ENCODE measurements around the gene FAM107B. TPM values are rescaled to one million over a fixed set of nuclear protein-coding genes. Genes with fewer than 3 reads are reported as not detected.

FAM107B gene
- total RNA-seq, 1 experiment from 2014 or later = 144 TPM

DNA sequence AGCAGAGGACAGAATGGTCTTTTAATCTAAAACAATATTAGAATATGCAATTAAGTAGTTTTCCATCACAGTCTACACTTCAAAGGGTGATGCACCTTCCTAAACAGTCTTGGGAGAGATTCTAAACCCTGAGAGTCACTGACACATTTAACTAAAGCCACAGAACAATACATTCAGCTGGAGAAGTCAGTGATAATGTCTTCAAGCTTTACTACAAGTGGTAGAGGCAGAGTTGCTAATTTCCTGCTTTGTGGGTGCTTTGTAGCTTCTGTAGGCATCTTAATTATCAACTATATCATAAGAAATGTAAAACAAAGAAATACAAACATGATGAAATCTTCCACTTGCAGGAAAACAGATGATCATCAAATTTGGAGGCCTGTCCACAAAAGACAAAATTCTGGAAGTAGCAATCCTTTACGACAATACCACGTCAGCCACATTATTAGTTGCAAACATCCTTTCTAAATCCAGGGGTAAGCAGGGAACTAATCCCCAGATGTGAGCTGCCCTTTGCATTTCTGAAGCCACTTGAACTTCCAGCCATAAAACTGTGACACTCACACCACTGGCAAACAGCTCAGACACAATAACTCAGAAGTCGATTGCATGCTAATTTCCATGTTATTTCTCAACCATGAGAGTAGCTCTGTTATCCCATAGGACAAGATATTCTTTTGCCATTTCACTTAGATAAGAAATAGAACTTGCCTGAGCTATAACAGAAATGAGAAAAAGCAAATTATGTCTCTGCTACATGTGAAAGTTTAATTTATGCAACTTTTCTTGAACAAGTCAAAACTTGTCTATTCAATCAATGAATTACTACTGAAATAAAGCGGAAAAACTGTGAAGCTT is 212.2 kb downstream of the FAM107B start:
- no peak overlapping the region for H3K4me2 ChIP-seq
- peaks cover 54% of the 10 kb centered on the region for H3K4me1 ChIP-seq (replicated peaks; ENCODE audit: insufficient read depth)
- intact Hi-C loops (cut with micrococcal nuclease; ENCODE audit: unreplicated experiment) = no loop called here
- H3F3A ChIP-seq (ENCODE audit: insufficient read depth, low read depth) = peaks cover 48% of the 10 kb centered on the region
- TF ChIP-seq EZH2 (IDR thresholded peaks at IDR 0.05; ENCODE audit: low read depth) = no peak
- TF ChIP-seq, protein P1, sequence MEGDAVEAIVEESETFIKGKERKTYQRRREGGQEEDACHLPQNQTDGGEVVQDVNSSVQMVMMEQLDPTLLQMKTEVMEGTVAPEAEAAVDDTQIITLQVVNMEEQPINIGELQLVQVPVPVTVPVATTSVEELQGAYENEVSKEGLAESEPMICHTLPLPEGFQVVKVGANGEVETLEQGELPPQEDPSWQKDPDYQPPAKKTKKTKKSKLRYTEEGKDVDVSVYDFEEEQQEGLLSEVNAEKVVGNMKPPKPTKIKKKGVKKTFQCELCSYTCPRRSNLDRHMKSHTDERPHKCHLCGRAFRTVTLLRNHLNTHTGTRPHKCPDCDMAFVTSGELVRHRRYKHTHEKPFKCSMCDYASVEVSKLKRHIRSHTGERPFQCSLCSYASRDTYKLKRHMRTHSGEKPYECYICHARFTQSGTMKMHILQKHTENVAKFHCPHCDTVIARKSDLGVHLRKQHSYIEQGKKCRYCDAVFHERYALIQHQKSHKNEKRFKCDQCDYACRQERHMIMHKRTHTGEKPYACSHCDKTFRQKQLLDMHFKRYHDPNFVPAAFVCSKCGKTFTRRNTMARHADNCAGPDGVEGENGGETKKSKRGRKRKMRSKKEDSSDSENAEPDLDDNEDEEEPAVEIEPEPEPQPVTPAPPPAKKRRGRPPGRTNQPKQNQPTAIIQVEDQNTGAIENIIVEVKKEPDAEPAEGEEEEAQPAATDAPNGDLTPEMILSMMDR (conservative IDR thresholded peaks at IDR 0.05) = no peak
- H3K9me3 ChIP-seq (ENCODE audit: insufficient read depth, low read depth) = no peaks in the 10 kb centered on the region
- peaks cover 38% of the 10 kb centered on the region; the same call in 1 of the 2 replicates for H4K20me1 ChIP-seq (ENCODE audit: insufficient read depth)
- BruUV-seq (replicated peaks) = no TSS peak
- no peak overlapping the region for H3K4me3 ChIP-seq
- ChIA-PET POLR2A (ENCODE audit: unreplicated experiment) (interaction anchor here (0.5 kb wide), 1 partner anchor 203 kb away, joined by 3 read pairs; no protein-coding TSS in a partner anchor), CTCF (no interaction called here)
- no peak for DNase-seq
- H3K9me2 ChIP-seq (ENCODE audit: insufficient read depth) = no peaks in the 10 kb centered on the region
- peak overlapping the region; percentile 71; the same call in 1 of the 2 replicates for H3K27ac ChIP-seq
- H3K79me2 ChIP-seq (ENCODE audit: low read depth) = peaks cover 98% of the 10 kb centered on the region
- H3K36me3 ChIP-seq (ENCODE audit: low read depth) = peaks cover 22% of the 10 kb centered on the region
- H3K27me3 ChIP-seq (ENCODE audit: insufficient read depth, low read depth) = no peaks in the 10 kb centered on the region
- no peak overlapping the region for H2AFZ ChIP-seq

DNA sequence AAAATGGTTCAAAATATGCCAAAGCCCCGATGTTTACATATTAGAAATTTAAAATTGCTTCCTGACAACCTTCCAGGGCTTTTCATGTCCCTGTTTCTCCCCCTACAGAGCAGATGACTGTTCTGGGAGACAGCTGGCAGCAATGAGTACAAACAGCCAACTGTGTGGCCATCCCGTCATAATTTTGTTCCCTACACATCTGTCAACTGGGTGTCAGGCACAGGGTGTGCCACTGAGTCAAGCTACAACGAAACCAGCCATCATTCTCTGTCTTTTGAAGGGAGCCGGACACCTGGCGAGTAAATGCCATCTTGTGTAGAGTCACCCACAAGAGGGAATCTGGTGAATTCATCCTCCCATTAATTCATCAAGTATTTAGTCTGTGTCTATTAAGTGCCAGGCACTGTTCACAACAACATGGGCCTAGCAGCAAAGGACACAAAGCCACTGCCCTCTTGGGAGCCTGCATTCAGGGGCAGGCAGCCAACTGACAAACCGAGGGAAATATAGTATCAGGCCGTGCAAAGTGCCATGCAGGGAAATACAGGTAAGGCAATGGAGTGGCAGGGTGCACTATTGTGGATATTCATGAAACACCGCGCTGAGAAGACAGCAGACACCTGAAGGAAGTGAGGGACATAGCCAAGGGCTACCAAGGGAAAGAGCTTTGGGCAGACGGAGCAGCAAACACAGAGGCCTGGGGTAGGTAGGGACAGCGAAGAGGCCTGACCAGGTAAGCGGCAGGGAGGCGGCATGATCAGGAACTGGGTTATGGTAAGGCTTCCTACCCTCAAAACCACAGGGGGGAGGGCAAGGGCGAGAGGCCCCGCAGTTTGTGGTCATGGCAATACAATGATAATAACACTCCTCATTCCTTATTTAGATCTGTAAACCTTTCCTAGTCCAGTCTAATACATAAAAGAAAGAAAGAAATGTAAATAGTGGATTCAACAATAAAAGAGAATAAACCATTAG is 213.6 kb downstream of the FAM107B start:
- POLR2A ChIA-PET (ENCODE audit: unreplicated experiment) = interaction anchor here (0.6 kb wide), 1 partner anchor 277 kb away, joined by 3 read pairs; the partner anchor contains the start of gene CDNF
- intact Hi-C loops (cut with micrococcal nuclease; ENCODE audit: unreplicated experiment) = no loop called here
- H3K9me3 ChIP-seq (ENCODE audit: insufficient read depth, low read depth) = no peaks in the 10 kb centered on the region
- H3K79me2 ChIP-seq (ENCODE audit: low read depth) = peaks cover 99% of the 10 kb centered on the region
- no peaks in the 10 kb centered on the region for H3K9me2 ChIP-seq (ENCODE audit: insufficient read depth)
- H3K27ac ChIP-seq = peak overlapping the region; percentile 71
- H3F3A ChIP-seq (ENCODE audit: insufficient read depth, low read depth) = peaks cover 58% of the 10 kb centered on the region
- DNase-seq = peak in 1 of 2 experiments; percentile 38
- peaks cover 19% of the 10 kb centered on the region for H3K36me3 ChIP-seq (ENCODE audit: low read depth)
- H3K4me2 ChIP-seq = peak overlapping the region; percentile 44
- no peak overlapping the region for H3K4me3 ChIP-seq
- H2AFZ ChIP-seq = no peak overlapping the region
- no TSS peak for BruUV-seq (replicated peaks)
- CTCF ChIA-PET = interaction anchor here (0.7 kb wide), 1 partner anchor 30 kb away, joined by 4 read pairs; no protein-coding TSS in a partner anchor
- H3K27me3 ChIP-seq (ENCODE audit: insufficient read depth, low read depth) = no peaks in the 10 kb centered on the region
- TF ChIP-seq, protein P1 (conservative IDR thresholded peaks at IDR 0.05) = no peak
- TF ChIP-seq EZH2 (IDR thresholded peaks at IDR 0.05; ENCODE audit: low read depth) = no peak
- peaks cover 68% of the 10 kb centered on the region for H3K4me1 ChIP-seq (replicated peaks; ENCODE audit: insufficient read depth)
- H4K20me1 ChIP-seq (ENCODE audit: insufficient read depth) = peaks cover 39% of the 10 kb centered on the region

DNA sequence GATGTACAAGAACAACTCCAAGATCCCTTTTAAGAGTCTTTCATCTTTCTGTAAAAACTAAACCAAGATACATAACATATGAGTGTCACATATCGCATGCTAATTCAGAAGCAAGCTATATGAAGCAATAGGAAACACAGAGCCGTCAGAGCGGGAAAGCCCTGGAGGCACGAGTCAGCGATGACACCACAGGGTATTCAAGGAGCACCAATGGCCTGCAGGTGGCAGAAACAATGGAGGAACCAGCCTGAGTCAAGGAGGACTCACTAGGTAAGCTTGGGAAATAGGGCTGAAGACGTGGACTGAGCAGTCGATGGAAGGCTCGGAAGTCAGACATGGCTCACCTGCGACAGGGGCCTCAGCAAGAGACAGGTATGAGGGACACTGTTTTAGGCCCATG is 214.4 kb downstream of the FAM107B start:
- H4K20me1 ChIP-seq (ENCODE audit: insufficient read depth) = peaks cover 37% of the 10 kb centered on the region
- no peak for TF ChIP-seq EZH2 (IDR thresholded peaks at IDR 0.05; ENCODE audit: low read depth)
- TF ChIP-seq, protein P1 (conservative IDR thresholded peaks at IDR 0.05) = peak; percentile 42; the same call in 1 of the 2 replicates
- H3F3A ChIP-seq (ENCODE audit: insufficient read depth, low read depth) = peaks cover 67% of the 10 kb centered on the region
- H3K9me2 ChIP-seq (ENCODE audit: insufficient read depth) = no peaks in the 10 kb centered on the region
- H3K9me3 ChIP-seq (ENCODE audit: insufficient read depth, low read depth) = no peaks in the 10 kb centered on the region
- peak overlapping the region; percentile 44 for H3K4me2 ChIP-seq
- ChIA-PET CTCF (interaction anchor here (0.7 to 0.8 kb wide), 2 partner anchors 18 to 31 kb away, joined by 4 to 5 read pairs; no protein-coding TSS in a partner anchor), POLR2A (ENCODE audit: unreplicated experiment) (interaction anchor here (0.6 kb wide), 2 partner anchors 15 to 278 kb away, joined by 3 to 7 read pairs; partner anchors contain the start of gene CDNF)
- H3K27me3 ChIP-seq (ENCODE audit: insufficient read depth, low read depth) = no peaks in the 10 kb centered on the region
- intact Hi-C loops (cut with micrococcal nuclease; ENCODE audit: unreplicated experiment) = no loop called here
- H3K36me3 ChIP-seq (ENCODE audit: low read depth) = peaks cover 18% of the 10 kb centered on the region
- H3K4me1 ChIP-seq (replicated peaks; ENCODE audit: insufficient read depth) = peaks cover 76% of the 10 kb centered on the region
- peak; percentile 84 to 91 for DNase-seq
- no peak overlapping the region for H2AFZ ChIP-seq
- H3K79me2 ChIP-seq (ENCODE audit: low read depth) = peaks cover 99% of the 10 kb centered on the region
- H3K27ac ChIP-seq = peak overlapping the region; percentile 71
- no peak overlapping the region for H3K4me3 ChIP-seq
- no TSS peak for BruUV-seq (replicated peaks)

All from PC-9 (cell line).